Osteocyte (in vitro differentiated cells): ENCODE results near the gene ZNF304. TPM values are rescaled to one million over a fixed set of nuclear protein-coding genes. Genes with fewer than 3 reads are reported as not detected.

Source experiments
- DNase-seq: peaks from one replicate; pipeline ENCODE4 v3.0.0; 2021; ENCODE audit warnings: mixed read lengths; ENCODE audit not compliant: unreplicated experiment; ENCODE audit errors: extremely low spot score
- H3K27ac Mint-ChIP-seq: one replicate; pipeline ENCODE4 v1.8.0; 2021; ENCODE audit warnings: mild to moderate bottlenecking, mixed read lengths; ENCODE audit not compliant: unreplicated experiment
- H3K27me3 Mint-ChIP-seq: one replicate; pipeline ENCODE4 v1.8.0; 2021; ENCODE audit warnings: mixed read lengths; ENCODE audit not compliant: unreplicated experiment
- H3K36me3 Mint-ChIP-seq: one replicate; pipeline ENCODE4 v1.8.0; 2021; ENCODE audit warnings: mixed read lengths; ENCODE audit not compliant: unreplicated experiment
- H3K4me1 Mint-ChIP-seq: one replicate; pipeline ENCODE4 v1.8.0; 2021; ENCODE audit warnings: mixed read lengths; ENCODE audit not compliant: unreplicated experiment
- H3K4me3 Mint-ChIP-seq: one replicate; pipeline ENCODE4 v1.8.0; 2021; ENCODE audit warnings: mild to moderate bottlenecking, moderate library complexity, mixed read lengths; ENCODE audit not compliant: unreplicated experiment
- H3K9me3 Mint-ChIP-seq: one replicate; pipeline ENCODE4 v1.8.0; 2021; ENCODE audit warnings: mixed read lengths; ENCODE audit not compliant: unreplicated experiment
- total RNA-seq: library from RNA; stranded (reverse); gene quantifications from 2 replicates; pipeline ENCODE4 v1.2.1, GENCODE V29; 2021
- TF ChIP-seq, protein P1 (sequence below): fragments of 200-600 bp; sonication (generic); IDR thresholded peaks from 2 replicates; pipeline ENCODE4 v1.5.0; 2021; ENCODE audit warnings: antibody characterized with exemption, mild to moderate bottlenecking, moderate library complexity

ZNF304 gene
- total RNA-seq, 1 donor from 2014 or later, result 9.5 TPM

DNA sequence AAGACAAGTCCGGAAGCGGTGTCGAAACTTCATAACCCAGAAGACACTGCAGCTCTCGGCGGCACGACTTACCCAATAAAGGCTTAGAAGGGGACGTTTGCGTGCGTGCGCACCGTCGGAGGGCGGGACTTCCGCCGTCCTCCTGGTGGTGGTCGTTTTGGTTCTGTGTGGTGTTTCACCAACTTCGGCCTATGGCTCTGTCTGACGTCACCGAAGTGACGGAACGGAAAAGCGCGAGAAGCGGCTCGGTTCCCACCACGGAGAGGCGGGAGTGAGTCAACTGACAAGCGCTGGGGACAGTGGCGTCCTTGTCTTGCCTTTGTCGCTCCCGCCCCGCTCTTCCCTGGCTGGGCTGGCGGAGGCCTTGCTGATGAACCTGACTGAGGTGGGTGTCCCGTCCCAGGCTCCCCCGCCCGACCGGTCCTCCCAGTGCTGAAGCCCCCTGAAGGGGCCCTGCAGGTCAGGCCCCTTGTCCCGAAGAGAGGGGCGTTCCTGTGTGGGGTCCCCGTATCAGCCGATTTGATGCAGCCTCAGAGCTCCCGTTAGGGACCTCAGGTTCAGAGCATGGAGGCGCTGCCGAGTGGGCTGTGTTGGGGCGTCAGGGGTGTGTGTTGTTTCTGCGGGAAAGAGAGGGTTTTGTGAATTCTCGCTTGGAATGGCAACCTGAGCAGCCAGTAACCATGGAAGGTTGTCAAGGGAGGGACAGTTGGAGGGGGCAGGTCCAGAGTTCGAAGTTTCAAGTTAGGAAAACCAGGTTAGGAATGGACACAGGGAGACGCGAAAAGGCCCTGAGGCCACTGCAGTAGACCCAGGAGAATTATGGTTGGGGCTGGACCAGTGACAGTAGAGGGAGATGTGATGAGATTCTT is 38.9 kb downstream of the ZNF304 start, which contains the start of gene ZNF548:
Gene ZNF548 (plus strand): TSS at position 125 of the 869 bp plus-strand sequence. CDS start 246 bp downstream, at position 371.
- TF ChIP-seq, protein P1, sequence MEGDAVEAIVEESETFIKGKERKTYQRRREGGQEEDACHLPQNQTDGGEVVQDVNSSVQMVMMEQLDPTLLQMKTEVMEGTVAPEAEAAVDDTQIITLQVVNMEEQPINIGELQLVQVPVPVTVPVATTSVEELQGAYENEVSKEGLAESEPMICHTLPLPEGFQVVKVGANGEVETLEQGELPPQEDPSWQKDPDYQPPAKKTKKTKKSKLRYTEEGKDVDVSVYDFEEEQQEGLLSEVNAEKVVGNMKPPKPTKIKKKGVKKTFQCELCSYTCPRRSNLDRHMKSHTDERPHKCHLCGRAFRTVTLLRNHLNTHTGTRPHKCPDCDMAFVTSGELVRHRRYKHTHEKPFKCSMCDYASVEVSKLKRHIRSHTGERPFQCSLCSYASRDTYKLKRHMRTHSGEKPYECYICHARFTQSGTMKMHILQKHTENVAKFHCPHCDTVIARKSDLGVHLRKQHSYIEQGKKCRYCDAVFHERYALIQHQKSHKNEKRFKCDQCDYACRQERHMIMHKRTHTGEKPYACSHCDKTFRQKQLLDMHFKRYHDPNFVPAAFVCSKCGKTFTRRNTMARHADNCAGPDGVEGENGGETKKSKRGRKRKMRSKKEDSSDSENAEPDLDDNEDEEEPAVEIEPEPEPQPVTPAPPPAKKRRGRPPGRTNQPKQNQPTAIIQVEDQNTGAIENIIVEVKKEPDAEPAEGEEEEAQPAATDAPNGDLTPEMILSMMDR, result peak; percentile 32
- H3K4me3 Mint-ChIP-seq, result peak within 1 kb of the TSS; percentile 97
- H3K27me3 Mint-ChIP-seq, result no peaks in the 10 kb centered on the region
- peak within 1 kb of the TSS; percentile 97 for H3K27ac Mint-ChIP-seq
- peaks cover 7% of the 10 kb centered on the region for H3K9me3 Mint-ChIP-seq
- DNase-seq, result peak; percentile 98
- peaks cover 18% of the 10 kb centered on the region for H3K36me3 Mint-ChIP-seq
- peaks cover 20% of the 10 kb centered on the region for H3K4me1 Mint-ChIP-seq

DNA sequence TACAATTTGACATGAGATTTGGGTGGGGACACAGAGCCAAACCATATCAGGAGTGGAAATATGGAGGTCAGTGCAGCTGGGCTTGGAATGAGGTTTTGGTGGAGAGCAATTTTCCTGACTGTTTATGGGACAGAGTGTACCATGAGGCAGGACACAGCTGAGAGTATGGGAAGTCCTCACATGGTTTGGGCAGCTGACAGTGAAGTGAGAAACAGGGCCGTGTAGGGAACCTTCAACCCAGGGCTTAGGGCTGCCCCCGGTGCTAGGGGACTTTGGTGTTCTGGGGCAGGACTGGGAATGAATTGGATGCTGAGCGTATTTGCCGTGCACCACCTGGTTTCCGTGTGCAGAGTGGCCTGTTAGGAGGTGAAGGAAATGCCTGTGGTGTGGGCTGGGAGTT is 44.6 kb downstream of the ZNF304 start:
- TF ChIP-seq, protein P1, result no peak
- Mint-ChIP-seq H3K27ac (no peak overlapping the region), H3K9me3 (peaks cover 49% of the 10 kb centered on the region)

DNA sequence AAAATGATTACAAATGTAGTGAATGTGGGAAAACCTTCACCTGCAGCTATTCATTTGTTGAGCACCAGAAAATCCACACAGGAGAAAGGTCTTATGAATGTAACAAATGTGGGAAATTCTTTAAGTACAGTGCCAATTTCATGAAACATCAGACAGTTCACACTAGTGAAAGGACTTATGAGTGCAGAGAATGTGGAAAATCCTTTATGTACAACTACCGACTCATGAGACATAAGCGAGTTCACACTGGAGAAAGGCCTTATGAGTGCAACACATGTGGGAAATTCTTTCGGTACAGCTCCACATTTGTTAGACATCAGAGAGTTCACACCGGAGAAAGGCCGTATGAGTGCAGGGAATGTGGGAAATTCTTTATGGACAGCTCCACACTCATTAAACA is 47.8 kb downstream of the ZNF304 start:
- Mint-ChIP-seq H3K4me3 (no peak overlapping the region), H3K36me3 (peaks cover 79% of the 10 kb centered on the region), H3K9me3 (peaks cover 54% of the 10 kb centered on the region), H3K27me3 (no peaks in the 10 kb centered on the region), H3K27ac (no peak overlapping the region), H3K4me1 (no peaks in the 10 kb centered on the region)
- TF ChIP-seq, protein P1, result no peak
- DNase-seq, result no peak

More for the DNA sequence above, 44.6 kb downstream of the ZNF304 start:
- H3K4me1 Mint-ChIP-seq, result peaks cover 9% of the 10 kb centered on the region
- no peaks in the 10 kb centered on the region for H3K27me3 Mint-ChIP-seq
- peak; percentile 62 for DNase-seq
- peaks cover 71% of the 10 kb centered on the region for H3K36me3 Mint-ChIP-seq
- H3K4me3 Mint-ChIP-seq, result no peak overlapping the region

DNA sequence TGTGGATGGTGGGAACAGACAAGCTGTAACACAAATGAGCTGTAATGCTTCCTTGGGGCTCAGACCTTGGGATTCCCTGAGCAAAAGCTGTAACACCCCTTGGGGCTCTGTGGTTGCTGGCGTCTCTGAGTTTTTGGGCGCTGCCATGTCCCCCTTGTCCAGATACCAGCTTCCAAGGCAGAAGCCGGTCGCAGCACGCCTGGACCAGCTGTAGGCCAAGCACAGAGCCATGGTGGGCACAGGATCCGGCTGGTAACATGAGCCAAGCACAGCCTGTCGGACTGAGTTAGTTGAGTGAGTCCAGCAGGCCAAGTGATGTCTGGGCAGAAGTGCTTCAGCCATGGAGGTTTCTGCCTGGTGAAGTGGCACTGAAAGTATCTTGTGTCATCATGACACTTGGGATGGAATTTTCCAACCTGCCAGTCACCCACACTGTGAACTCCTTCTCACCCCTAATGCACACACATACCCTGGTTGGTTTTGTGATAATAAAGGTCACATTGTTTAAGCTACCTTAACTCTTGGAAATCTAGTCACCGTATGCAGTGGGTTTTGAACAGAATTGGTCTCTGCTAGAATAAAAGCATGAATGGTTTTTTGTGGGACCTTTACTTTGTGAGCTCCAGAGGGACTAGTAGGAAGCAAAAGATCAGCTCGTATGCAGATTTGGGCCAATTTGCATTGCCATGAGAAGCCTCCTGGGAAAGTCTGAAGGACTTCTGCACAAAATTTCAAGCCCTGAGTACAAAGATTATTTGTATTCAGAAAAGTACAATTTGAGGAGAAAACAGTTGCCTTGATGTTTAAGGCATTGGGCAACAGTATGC is 52.9 kb downstream of the ZNF304 start:
- no peak overlapping the region for H3K4me3 Mint-ChIP-seq
- peaks cover 31% of the 10 kb centered on the region for H3K36me3 Mint-ChIP-seq
- H3K4me1 Mint-ChIP-seq, result no peaks in the 10 kb centered on the region
- DNase-seq, result no peak
- peaks cover 11% of the 10 kb centered on the region for H3K9me3 Mint-ChIP-seq
- H3K27ac Mint-ChIP-seq, result no peak overlapping the region
- TF ChIP-seq, protein P1, result no peak
- H3K27me3 Mint-ChIP-seq, result no peaks in the 10 kb centered on the region
